ENCODE measurements around the gene EFNA5. TPM values are rescaled to one million over a fixed set of nuclear protein-coding genes. Genes with fewer than 3 reads are reported as not detected.

EFNA5 gene
- total and polyA plus RNA-seq, 2 of the 8 experiments (the other 6 are each of a cell fraction or from before 2014, with no cell fraction given): 9.6 to 21.8 TPM

- Histone ChIP-seq H2BK20ac (ENCODE audit: low read length) (no peak overlapping the region), H3K9ac (replicated peaks in 1 of 4; ENCODE audit: extremely low read depth in 1 of 4, low read depth in 3 of 4, low read length in 3 of 4) (no peak overlapping the region), H3K4me3 (ENCODE audit: extremely low read depth in 1 of 4, insufficient read depth in 2 of 4, low read depth in 3 of 4, low read length in 4 of 4) (no peak overlapping the region), H2AFZ (ENCODE audit: low read length) (no peak overlapping the region), H2BK12ac (ENCODE audit: low read depth, low read length) (no peak overlapping the region), H4K20me1 (replicated peaks in 1 of 2; ENCODE audit: control insufficient read depth in 1 of 2, insufficient read depth in 2 of 2, low read length in 2 of 2) (peaks cover 0 to 2% of the 10 kb centered on the region in 2 experiments), H2BK5ac (ENCODE audit: low read depth, low read length) (no peak overlapping the region), H3K4me2 (ENCODE audit: insufficient read depth in 1 of 2, low read depth in 2 of 2, low read length in 2 of 2) (no peak overlapping the region), H3K4ac (replicated peaks; ENCODE audit: insufficient read length, low read depth, low read length) (no peak overlapping the region), H3K4me1 (replicated peaks in 1 of 4; ENCODE audit: control insufficient read depth in 3 of 4, insufficient read depth in 4 of 4, low read length in 3 of 4) (peaks cover 0 to under 1% (median 0%) of the 10 kb centered on the region in 4 experiments; a peak in 1 of 7 replicates), H2AK5ac (ENCODE audit: low read depth, low read length) (no peak overlapping the region), H3K18ac (ENCODE audit: extremely low read depth, low read length) (no peak overlapping the region), H3K27me3 (replicated peaks in 1 of 4; ENCODE audit: control insufficient read depth in 3 of 4, extremely low read depth in 1 of 4, insufficient read depth in 3 of 4, low read length in 3 of 4) (no peaks in the 10 kb centered on the region), H4K5ac (ENCODE audit: insufficient read length, low read depth, low read length) (no peak overlapping the region), H3K56ac (replicated peaks; ENCODE audit: insufficient read length, low read depth, low read length) (no peak overlapping the region), H4K91ac (replicated peaks; ENCODE audit: insufficient read length, low read length) (no peak overlapping the region), H3K23ac (ENCODE audit: insufficient read length) (no peak overlapping the region), H3K79me2 (ENCODE audit: control insufficient read depth in 1 of 2, insufficient read depth in 2 of 2, low read length in 2 of 2) (0 out of 4 replicates have a peak, but pooled peaks cover 0 to 2% of the 10 kb centered on the region in 2 experiments), H3K79me1 (ENCODE audit: low read depth, low read length) (no peaks in the 10 kb centered on the region), H3K9me3 (ENCODE audit: insufficient read depth in 2 of 2, low read depth in 1 of 2, low read length in 1 of 2) (no peaks in the 10 kb centered on the region), H3K14ac (ENCODE audit: insufficient read length) (no peak overlapping the region), H3K27ac (ENCODE audit: low read depth, low read length) (no peak overlapping the region), H4K8ac (ENCODE audit: extremely low read depth, insufficient read depth, low read length) (no peak overlapping the region), H3K23me2 (ENCODE audit: low read depth, low read length) (no peaks in the 10 kb centered on the region), H2BK15ac (ENCODE audit: low read length) (no peak overlapping the region), H2BK120ac (replicated peaks; ENCODE audit: low read depth, low read length) (no peak overlapping the region), H3K36me3 (ENCODE audit: control insufficient read depth in 2 of 4, insufficient read depth in 4 of 4, low read length in 3 of 4) (no peaks in the 10 kb centered on the region)
- TF ChIP-seq TEAD4 (IDR thresholded peaks at IDR 0.05; ENCODE audit: low read depth, low read length): no peak
- TF ChIP-seq TCF12 (IDR thresholded peaks at IDR 0.05; ENCODE audit: low read depth, low read length): no peak
- no peak for TF ChIP-seq EP300 (IDR thresholded peaks at IDR 0.05; ENCODE audit: borderline replicate concordance in 1 of 2, low read depth in 2 of 2, low read length in 2 of 2)
- no peak for TF ChIP-seq POLR2A (IDR thresholded peaks at IDR 0.05; ENCODE audit: control extremely low read depth in 1 of 2, low read depth in 2 of 2, low read length in 2 of 2)
- TF ChIP-seq JUN (IDR thresholded peaks at IDR 0.05; ENCODE audit: low read depth, low read length): no peak
- no peak for TF ChIP-seq SRF (IDR thresholded peaks at IDR 0.05; ENCODE audit: low read depth, low read length)
- no peak for DNase-seq (ENCODE audit: low read depth in 1 of 2, low spot score in 2 of 2)
- FAIRE-seq: no peak
- WGBS, 2 experiments (ENCODE audit: extremely low coverage in 1 of 2, insufficient coverage in 1 of 2, insufficient read length in 1 of 2, insufficient replicate concordance in 2 of 2, low coverage in 1 of 2, low lambda C conversion rate in 2 of 2, missing lambda C conversion rate in 1 of 2): 81% methylated on average over 4 of the region's 4 CpGs; no CpG with 5 or more reads in 1 of the 2 experiments
- ChIA-PET CTCF (ENCODE audit: partially characterized antibody) (interaction anchor here (1.1 kb wide), 1 partner anchor 33 kb away, joined by 3 read pairs; no protein-coding TSS in a partner anchor), POLR2A (ENCODE audit: partially characterized antibody) (no interaction called here)
These were observed 234.5 kb downstream of the EFNA5 start for GRCh38 chr5:107436201-107436600.

All from H1 (cell line).